H9 (cell line): Measurements from ENCODE around the gene GRIK1. TPM values are rescaled to one million over a fixed set of nuclear protein-coding genes. Genes with fewer than 3 reads are reported as not detected.
"Not testable (repeated sequence)": the region's sequence is repeated elsewhere in the genome, so short reads cannot be mapped to it uniquely, and the experiment has no call there.

Experiments
- DNase-seq: peaks from one replicate; pipeline ENCODE4 v3.0.0-alpha.2; 2017
- H2AFZ ChIP-seq: one replicate; pipeline ENCODE4 v1.6.1; 2013; ENCODE audit warnings: mild to moderate bottlenecking, low read length, control low read depth, moderate library complexity
- H2AK5ac ChIP-seq: 2 replicates; pipeline ENCODE4 v1.6.1; 2013; ENCODE audit warnings: low read length, control low read depth, mixed read lengths; ENCODE audit not compliant: insufficient read length
- H2BK120ac ChIP-seq: one replicate; pipeline ENCODE4 v1.6.1; 2013; ENCODE audit warnings: low read depth, mild to moderate bottlenecking, low read length, control low read depth, inconsistent platforms; ENCODE audit not compliant: poor library complexity, severe bottlenecking
- H2BK12ac ChIP-seq: 2 replicates; pipeline ENCODE4 v1.6.1; 2013; ENCODE audit warnings: low read length, control low read depth, mixed read lengths, low read depth; ENCODE audit not compliant: insufficient read length
- H2BK15ac ChIP-seq: 2 replicates; pipeline ENCODE4 v1.6.1; 2013; ENCODE audit warnings: low read depth, low read length, control low read depth
- H2BK20ac ChIP-seq: one replicate; pipeline ENCODE4 v1.6.1; 2013; ENCODE audit warnings: low read depth, mild to moderate bottlenecking, low read length, control low read depth, inconsistent platforms; ENCODE audit not compliant: poor library complexity, severe bottlenecking
- H2BK5ac ChIP-seq: 2 replicates; pipeline ENCODE4 v1.6.1; 2013; ENCODE audit warnings: low read length, control low read depth, mixed read lengths; ENCODE audit not compliant: insufficient read length
- H3K14ac ChIP-seq: 2 replicates; pipeline ENCODE4 v1.6.1; 2013; ENCODE audit warnings: low read length, control low read depth; ENCODE audit not compliant: insufficient read depth
- H3K18ac ChIP-seq: 2 replicates; pipeline ENCODE4 v1.6.1; 2013; ENCODE audit warnings: low read depth, mild to moderate bottlenecking, mixed read lengths, low read length, control low read depth; ENCODE audit not compliant: insufficient read length
- H3K23ac ChIP-seq: 2 replicates; pipeline ENCODE4 v1.6.1; 2013; ENCODE audit warnings: low read length, control low read depth, mixed read lengths, low read depth; ENCODE audit not compliant: insufficient read length
- H3K23me2 ChIP-seq: 2 replicates; pipeline ENCODE4 v1.6.1; 2013; ENCODE audit warnings: low read depth, mild to moderate bottlenecking, mixed read lengths, low read length, control low read depth; ENCODE audit not compliant: insufficient read length, poor library complexity, severe bottlenecking
- H3K27ac ChIP-seq: 2 replicates; pipeline ENCODE4 v1.5.1; 2013; ENCODE audit warnings: low read length, control low read depth, mixed read lengths, low read depth; ENCODE audit not compliant: insufficient read length
- H3K27me3 ChIP-seq: 2 replicates; pipeline ENCODE4 v1.6.1; 2013; ENCODE audit warnings: low read length, control low read depth, inconsistent platforms; ENCODE audit not compliant: insufficient read depth
- H3K4ac ChIP-seq: 2 replicates; pipeline ENCODE4 v1.6.1; 2013; ENCODE audit warnings: low read depth, mild to moderate bottlenecking, control low read depth, inconsistent platforms, low read length, moderate library complexity
- H3K4me1 ChIP-seq: 2 replicates; pipeline ENCODE4 v1.6.1; 2013; ENCODE audit warnings: low read length, control low read depth, inconsistent platforms; ENCODE audit not compliant: insufficient read depth
- H3K4me2 ChIP-seq: 2 replicates; pipeline ENCODE4 v1.6.1; 2013; ENCODE audit warnings: low read length, control low read depth, mixed read lengths; ENCODE audit not compliant: insufficient read length, insufficient read depth
- H3K56ac ChIP-seq: 2 replicates; pipeline ENCODE4 v1.6.1; 2013; ENCODE audit warnings: low read depth, mild to moderate bottlenecking, mixed read lengths, low read length, control low read depth; ENCODE audit not compliant: insufficient read length
- H3K79me1 ChIP-seq: 2 replicates; pipeline ENCODE4 v1.6.1; 2013; ENCODE audit warnings: low read depth, mild to moderate bottlenecking, moderate library complexity, low read length, control low read depth, inconsistent platforms; ENCODE audit not compliant: insufficient read depth, poor library complexity, severe bottlenecking
- H3K79me2 ChIP-seq: 2 replicates; pipeline ENCODE4 v1.6.1; 2013; ENCODE audit warnings: low read length, control low read depth, inconsistent platforms; ENCODE audit not compliant: insufficient read depth
- H3K9ac ChIP-seq: 2 replicates; pipeline ENCODE4 v1.6.1; 2013; ENCODE audit warnings: low read length, control low read depth, mixed read lengths; ENCODE audit not compliant: insufficient read length; ENCODE audit errors: extremely low read depth
- H3K9me3 ChIP-seq: one replicate; pipeline ENCODE4 v1.6.1; 2013; ENCODE audit warnings: low read depth, low read length, inconsistent platforms; ENCODE audit not compliant: control insufficient read depth
- H3T11ph ChIP-seq: one replicate; pipeline ENCODE4 v1.6.1; 2013; ENCODE audit warnings: mild to moderate bottlenecking, low read length, control low read depth, inconsistent platforms
- H4K20me1 ChIP-seq: one replicate; pipeline ENCODE4 v1.6.1; 2013; ENCODE audit not compliant: control insufficient read depth, insufficient read length, insufficient read depth
- H4K5ac ChIP-seq: 2 replicates; pipeline ENCODE4 v1.6.1; 2013; ENCODE audit warnings: low read depth, mild to moderate bottlenecking, mixed read lengths, low read length, control low read depth; ENCODE audit not compliant: insufficient read length
- H4K8ac ChIP-seq: replicated peaks from 2 replicates; pipeline ENCODE4 v1.6.1; 2013; ENCODE audit warnings: low read length, control low read depth, mixed read lengths, low read depth; ENCODE audit not compliant: insufficient read length
- H4K91ac ChIP-seq: 2 replicates; pipeline ENCODE4 v1.6.1; 2013; ENCODE audit warnings: low read depth, mild to moderate bottlenecking, moderate library complexity, mixed read lengths, low read length, control low read depth; ENCODE audit not compliant: insufficient read length
- H3K27ac Mint-ChIP-seq, 3 experiments: 2 replicates in 2 of 3; 3 replicates in 1 of 3; pipeline ENCODE4 v1.8.0; 2020 to 2021; ENCODE audit warnings: mixed read lengths in 3 of 3, mild to moderate bottlenecking in 1 of 3, moderate library complexity in 1 of 3
- H3K27me3 Mint-ChIP-seq: 2 replicates; pipeline ENCODE4 v1.8.0; 2021; ENCODE audit warnings: low read depth, mild to moderate bottlenecking, moderate library complexity, mixed read lengths
- H3K36me3 Mint-ChIP-seq, 3 experiments: 2 replicates in 2 of 3; 3 replicates in 1 of 3; pipeline ENCODE4 v1.8.0; 2020 to 2021; ENCODE audit warnings: low read depth in 3 of 3, mixed read lengths in 3 of 3; ENCODE audit not compliant: insufficient read depth in 1 of 3
- H3K4me1 Mint-ChIP-seq, 2 experiments: 2 replicates each; pipeline ENCODE4 v1.8.0; 2020; ENCODE audit warnings: mixed read lengths in 2 of 2
- H3K4me3 Mint-ChIP-seq, 2 experiments: 2 replicates in 1 of 2; 3 replicates in 1 of 2; pipeline ENCODE4 v1.8.0; 2020 to 2021; ENCODE audit warnings: mild to moderate bottlenecking in 2 of 2, mixed read lengths in 2 of 2, moderate library complexity in 1 of 2
- H3K9me3 Mint-ChIP-seq, 2 experiments: 2 replicates in 1 of 2; 3 replicates in 1 of 2; pipeline ENCODE4 v1.8.0; 2020; ENCODE audit warnings: mild to moderate bottlenecking in 2 of 2, mixed read lengths in 2 of 2, moderate library complexity in 1 of 2
- CTCF ChIP-seq: fragments of 200-600 bp; sonication (generic); conservative IDR thresholded peaks from 3 replicates; pipeline ENCODE4 v1.8.0; 2021; ENCODE audit warnings: antibody characterized with exemption, mild to moderate bottlenecking
- WGBS: extraction: QIAGEN DNeasy Blood & Tissue Kit; methylation state at CpG from one replicate; pipeline ENCODE4 v1.1.7; 2013; ENCODE audit warnings: missing lambda C conversion rate, low lambda C conversion rate, mixed read lengths; ENCODE audit not compliant: insufficient read length; ENCODE audit errors: extremely low coverage; 5-methylcytosine and 5-hydroxymethylcytosine counted together
- total RNA-seq: library from RNA; stranded (reverse); gene quantifications from 2 replicates; pipeline ENCODE4 v1.2.1, GENCODE V29; 2021

The GRIK1 gene
- total RNA-seq, 1 experiment from 2014 or later = not detected

DNA sequence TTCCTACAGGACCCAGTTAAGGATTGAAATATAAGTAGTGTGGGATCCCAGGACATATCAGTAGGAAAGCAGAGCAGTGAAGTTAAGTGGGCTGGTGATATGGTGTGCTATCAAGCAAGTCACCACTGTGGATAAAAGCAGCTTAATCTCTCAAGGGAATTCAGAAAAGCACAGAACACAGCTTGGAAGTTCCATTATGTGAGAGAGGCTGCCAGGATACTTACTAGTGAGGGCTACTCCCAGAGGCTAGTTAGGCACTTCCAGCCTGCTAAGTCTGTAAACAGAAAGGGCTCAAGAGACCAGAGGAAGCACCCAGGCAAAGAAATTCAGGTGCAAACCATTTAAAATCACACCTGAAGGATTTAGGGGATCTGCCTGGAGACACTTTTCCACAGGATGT is 18.8 kb upstream of the GRIK1 start:
- no peak overlapping the region for H3K27ac ChIP-seq
- no peak overlapping the region for H3K9ac ChIP-seq
- H2BK15ac ChIP-seq = no peak overlapping the region
- Mint-ChIP-seq H3K27me3 (peaks cover 2% of the 10 kb centered on the region; the same call in 1 of the 2 replicates), H3K4me1 (peaks cover 1% of the 10 kb centered on the region in 2 experiments; a peak in 2 of 4 replicates), H3K9me3 (peaks cover 2 to 3% of the 10 kb centered on the region in 2 experiments; a peak in 2 of 5 replicates), H3K27ac (no peak overlapping the region), H3K4me3 (no peak overlapping the region), H3K36me3 (peaks cover 0 to 4% (median 3%) of the 10 kb centered on the region in 3 experiments; a peak in 4 of 7 replicates)
- no peak overlapping the region for H4K5ac ChIP-seq
- no peak overlapping the region for H3K4me2 ChIP-seq
- H4K8ac ChIP-seq = no peak overlapping the region
- no peak overlapping the region for H3K56ac ChIP-seq
- H3K79me1 ChIP-seq = no peaks in the 10 kb centered on the region
- H2AK5ac ChIP-seq = no peak overlapping the region
- H3K14ac ChIP-seq = no peak overlapping the region
- H3K9me3 ChIP-seq = no peaks in the 10 kb centered on the region
- H3K4me1 ChIP-seq = no peaks in the 10 kb centered on the region
- no peaks in the 10 kb centered on the region for H3K23me2 ChIP-seq
- H2BK120ac ChIP-seq = no peak overlapping the region
- TF ChIP-seq CTCF = no peak
- no peaks in the 10 kb centered on the region for H3K79me2 ChIP-seq
- no peaks in the 10 kb centered on the region for H4K20me1 ChIP-seq
- no peak overlapping the region for H2BK5ac ChIP-seq
- no peak overlapping the region for H3K18ac ChIP-seq
- no peak overlapping the region for H2AFZ ChIP-seq
- H2BK20ac ChIP-seq = no peak overlapping the region
- H3K27me3 ChIP-seq = no peaks in the 10 kb centered on the region
- H3K23ac ChIP-seq = no peak overlapping the region
- H4K91ac ChIP-seq = no peak overlapping the region
- DNase-seq = no peak
- no peak overlapping the region for H3T11ph ChIP-seq
- no peak overlapping the region for H3K4ac ChIP-seq
- no peak overlapping the region for H2BK12ac ChIP-seq

DNA sequence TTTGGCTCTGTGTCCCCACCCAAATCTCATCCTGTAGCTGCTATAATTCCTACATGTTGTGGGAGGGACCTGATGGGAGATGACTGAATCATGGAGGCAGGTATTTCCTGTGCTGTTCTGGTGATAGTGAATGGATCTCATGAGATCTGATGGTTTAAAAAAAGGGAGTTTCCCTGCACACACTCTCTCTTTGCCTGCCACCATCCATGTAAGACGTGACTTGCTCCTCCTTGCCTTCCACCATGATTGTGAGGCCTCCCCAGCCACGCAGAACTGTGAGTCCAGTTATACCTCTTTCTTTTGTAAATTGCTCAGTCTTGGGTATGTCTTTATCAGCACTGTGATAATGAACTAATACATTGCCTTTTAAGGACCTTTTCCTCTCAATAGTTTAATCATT is 18.2 kb upstream of the GRIK1 start:
- not testable (repeated sequence) for H3K4me2 ChIP-seq, H3K56ac ChIP-seq, H3K27ac Mint-ChIP-seq, H3K14ac ChIP-seq, H3K9ac ChIP-seq, H2BK120ac ChIP-seq, H4K20me1 ChIP-seq, H2AK5ac ChIP-seq, H3K27me3 Mint-ChIP-seq, H4K8ac ChIP-seq, H3K4ac ChIP-seq, H3T11ph ChIP-seq, H2BK20ac ChIP-seq, H2BK12ac ChIP-seq, H2BK5ac ChIP-seq, H3K4me1 ChIP-seq, DNase-seq, H3K9me3 ChIP-seq, H3K9me3 Mint-ChIP-seq, H3K18ac ChIP-seq, H3K27ac ChIP-seq, H3K23me2 ChIP-seq, H3K27me3 ChIP-seq, H3K4me1 Mint-ChIP-seq, H2BK15ac ChIP-seq, H4K91ac ChIP-seq, H4K5ac ChIP-seq, H3K36me3 Mint-ChIP-seq, H2AFZ ChIP-seq, H3K79me1 ChIP-seq, H3K23ac ChIP-seq, H3K4me3 Mint-ChIP-seq, H3K79me2 ChIP-seq
- WGBS = no CpG with 5 or more reads among the region's 2 CpGs
